Smooth muscle cell (in vitro differentiated cells): ENCODE results near the gene USP3. TPM values are rescaled to one million over a fixed set of nuclear protein-coding genes. Genes with fewer than 3 reads are reported as not detected.

Experiments used
- DNase-seq: peaks from one replicate; lab custom pipeline; 2025; ENCODE audit not compliant: unreplicated experiment; lab: John Stamatoyannopoulos, UW
- H2AFZ ChIP-seq: fragments of 200-600 bp; sonication (generic); 2 replicates; pipeline ENCODE4 v1.6.0; 2016; ENCODE audit warnings: antibody characterized with exemption, low read depth, mild to moderate bottlenecking
- H3F3A ChIP-seq: fragments of 200-600 bp; sonication (generic); 2 replicates; pipeline ENCODE4 v1.6.0; 2017; ENCODE audit warnings: antibody characterized with exemption, low read depth
- H3K27ac ChIP-seq: fragments of 200-600 bp; sonication (generic); 2 replicates; pipeline ENCODE4 v1.5.1; 2016; ENCODE audit warnings: low read depth, mild to moderate bottlenecking
- H3K27me3 ChIP-seq: fragments of 200-600 bp; sonication (generic); 2 replicates; pipeline ENCODE4 v1.6.1; 2016; ENCODE audit warnings: low read depth, mild to moderate bottlenecking
- H3K36me3 ChIP-seq: fragments of 200-600 bp; sonication (generic); 2 replicates; pipeline ENCODE4 v1.5.1; 2016; ENCODE audit warnings: low read depth
- H3K4me1 ChIP-seq: fragments of 200-600 bp; sonication (generic); 2 replicates; pipeline ENCODE4 v1.5.1; 2016; ENCODE audit warnings: low read depth
- H3K4me2 ChIP-seq: fragments of 200-600 bp; sonication (generic); 2 replicates; pipeline ENCODE4 v1.6.0; 2016; ENCODE audit warnings: mild to moderate bottlenecking
- H3K4me3 ChIP-seq: fragments of 200-600 bp; sonication (generic); 2 replicates; pipeline ENCODE4 v1.5.1; 2016; ENCODE audit warnings: mild to moderate bottlenecking
- H3K79me2 ChIP-seq: fragments of 200-600 bp; sonication (generic); 2 replicates; pipeline ENCODE4 v1.6.0; 2016; ENCODE audit warnings: low read depth, mild to moderate bottlenecking
- H3K9ac ChIP-seq: fragments of 200-600 bp; sonication (generic); 2 replicates; pipeline ENCODE4 v1.6.0; 2016; ENCODE audit warnings: low read depth
- H3K9me3 ChIP-seq: fragments of 200-600 bp; sonication (generic); replicated peaks from 2 replicates; pipeline ENCODE4 v1.5.1; 2016; ENCODE audit warnings: low read depth
- H4K20me1 ChIP-seq: fragments of 200-600 bp; sonication (generic); 2 replicates; pipeline ENCODE4 v1.6.0; 2016; ENCODE audit warnings: low read depth
- CTCF ChIP-seq: fragments of 200-600 bp; sonication (generic); IDR thresholded peaks from 2 replicates; pipeline ENCODE4 v1.5.1; 2017; ENCODE audit warnings: borderline replicate concordance, mild to moderate bottlenecking, antibody characterized with exemption; ENCODE audit not compliant: insufficient read depth, poor library complexity, severe bottlenecking
- WGBS: methylation state at CpG from one replicate; pipeline ENCODE4 v1.1.7; 2016; ENCODE audit warnings: low lambda C conversion rate; 5-methylcytosine and 5-hydroxymethylcytosine counted together
- polyA plus RNA-seq: library from polyadenylated mRNA; unstranded; fragments of >200 nt; fragmentation: Nextera tagmentation; extraction: Ambion mirVana; gene quantifications from 2 replicates; pipeline ENCODE4 v1.2.1, GENCODE V29; 2016
- total RNA-seq: library from RNA; depleted of rRNA; stranded (reverse); fragments of >200 nt; gene quantifications from 2 replicates; pipeline ENCODE4 v1.2.3, GENCODE V29; 2014

The USP3 gene
- total RNA-seq (25.5 and 26.2 TPM in 2 replicates), polyA plus RNA-seq (17.1 and 18.8 TPM in 2 replicates)

GRCh38 chr15:63504247-63504978, at the start of gene USP3:
TSS of gene USP3 (plus strand) at chr15:63504593. CDS start at chr15:63504740, 147 bp downstream.
- peak within 1 kb of the TSS; percentile 93 for H3K4me2 ChIP-seq
- peaks cover 17% of the 10 kb centered on the region for H3F3A ChIP-seq
- H3K27ac ChIP-seq, result peak within 1 kb of the TSS; percentile 98
- WGBS, result under 1% methylated on average over 79 of the region's 88 CpGs
- peaks cover 39% of the 10 kb centered on the region for H4K20me1 ChIP-seq
- H3K79me2 ChIP-seq, result peaks cover 44% of the 10 kb centered on the region
- DNase-seq, result peak; percentile 90
- peak; percentile 21 for TF ChIP-seq CTCF
- H3K9ac ChIP-seq, result peak within 1 kb of the TSS; percentile 91
- H3K4me1 ChIP-seq, result peaks cover 25% of the 10 kb centered on the region
- H3K4me3 ChIP-seq, result peak within 1 kb of the TSS; percentile 92
- no peaks in the 10 kb centered on the region for H3K9me3 ChIP-seq
- H3K27me3 ChIP-seq, result no peaks in the 10 kb centered on the region
- no peaks in the 10 kb centered on the region for H3K36me3 ChIP-seq
- peak within 1 kb of the TSS; percentile 86 for H2AFZ ChIP-seq

- Histone ChIP-seq H3K4me3 (no peak overlapping the region), H3K9ac (no peak overlapping the region), H3K4me1 (no peaks in the 10 kb centered on the region), H2AFZ (no peak overlapping the region), H3K79me2 (no peaks in the 10 kb centered on the region), H3K4me2 (no peak overlapping the region), H3K9me3 (no peaks in the 10 kb centered on the region), H3K27me3 (no peaks in the 10 kb centered on the region), H3K36me3 (no peaks in the 10 kb centered on the region), H3K27ac (no peak overlapping the region), H3F3A (no peaks in the 10 kb centered on the region), H4K20me1 (no peaks in the 10 kb centered on the region)
- WGBS, result 83% methylated on average over 1 of the region's 1 CpG
- no peak for DNase-seq
- TF ChIP-seq CTCF, result no peak
Observed at GRCh38 chr15:63456258-63456657, 48.1 kb upstream of the USP3 start.

- Histone ChIP-seq H2AFZ (no peak overlapping the region), H3K4me2 (no peak overlapping the region), H3K27me3 (no peaks in the 10 kb centered on the region), H3K4me1 (no peaks in the 10 kb centered on the region), H3K36me3 (no peaks in the 10 kb centered on the region), H3F3A (no peaks in the 10 kb centered on the region), H3K79me2 (no peaks in the 10 kb centered on the region), H3K27ac (no peak overlapping the region), H3K9me3 (no peaks in the 10 kb centered on the region), H3K9ac (no peak overlapping the region), H4K20me1 (no peaks in the 10 kb centered on the region), H3K4me3 (no peak overlapping the region)
- no peak for DNase-seq
- WGBS, result 75% methylated on average over 5 of the region's 5 CpGs
- no peak for TF ChIP-seq CTCF
Observed at GRCh38 chr15:63457379-63457778, 47.0 kb upstream of the USP3 start.

GRCh38 chr15:63458026-63458425, 46.4 kb upstream of the USP3 start:
- Histone ChIP-seq H3K9me3 (no peaks in the 10 kb centered on the region), H2AFZ (no peak overlapping the region), H3K27ac (no peak overlapping the region), H3K79me2 (no peaks in the 10 kb centered on the region), H4K20me1 (no peaks in the 10 kb centered on the region), H3K27me3 (no peaks in the 10 kb centered on the region), H3K4me2 (no peak overlapping the region), H3K36me3 (no peaks in the 10 kb centered on the region), H3F3A (no peaks in the 10 kb centered on the region), H3K9ac (no peak overlapping the region), H3K4me1 (no peaks in the 10 kb centered on the region), H3K4me3 (no peak overlapping the region)
- no peak for TF ChIP-seq CTCF
- DNase-seq, result no peak
- WGBS, result 85% methylated on average over 5 of the region's 5 CpGs
